Lower leg skin (tissue), 3 donors: ENCODE results near the gene FAM153A.
"Not testable (repeated sequence)": the region's sequence is repeated elsewhere in the genome, so short reads cannot be mapped to it uniquely, and the experiment has no call there.

Source experiments
- POLR2A ChIP-seq, 2 donors: fragments of 450-650 bp; IDR thresholded peaks; one replicate each; pipeline ENCODE4 v1.6.1; 2016 to 2017; ENCODE audit warnings: antibody characterized with exemption in 2 of 2, mild to moderate bottlenecking in 1 of 2, moderate library complexity in 1 of 2
- TF ChIP-seq, protein P1 (sequence below), 3 donors: fragments of 450-650 bp; IDR thresholded peaks; one replicate each; pipeline ENCODE4 v1.5.1; 2016; ENCODE audit warnings: antibody characterized with exemption in 3 of 3, mild to moderate bottlenecking in 3 of 3, moderate library complexity in 2 of 3

DNA sequence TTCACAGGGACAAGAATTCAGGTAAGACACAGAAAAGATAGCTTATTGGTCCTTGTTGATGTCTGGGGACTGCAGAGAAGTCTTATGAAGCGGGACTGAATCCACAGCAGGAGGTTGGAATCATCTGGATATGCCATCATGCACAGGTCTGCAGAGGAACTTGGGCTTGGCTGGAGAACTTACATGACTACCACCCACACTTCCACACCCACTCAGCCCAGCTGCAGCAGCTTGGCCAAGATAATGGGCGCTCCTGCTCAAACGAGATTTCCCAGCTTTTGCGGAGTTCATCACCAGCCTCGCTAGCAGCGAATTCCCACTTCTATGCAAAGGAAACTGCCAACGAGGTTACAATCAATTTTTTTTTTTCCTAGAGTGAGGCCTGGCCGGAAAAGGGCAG lies 21.7 kb downstream of the FAM153A start:
- TF ChIP-seq, protein P1, sequence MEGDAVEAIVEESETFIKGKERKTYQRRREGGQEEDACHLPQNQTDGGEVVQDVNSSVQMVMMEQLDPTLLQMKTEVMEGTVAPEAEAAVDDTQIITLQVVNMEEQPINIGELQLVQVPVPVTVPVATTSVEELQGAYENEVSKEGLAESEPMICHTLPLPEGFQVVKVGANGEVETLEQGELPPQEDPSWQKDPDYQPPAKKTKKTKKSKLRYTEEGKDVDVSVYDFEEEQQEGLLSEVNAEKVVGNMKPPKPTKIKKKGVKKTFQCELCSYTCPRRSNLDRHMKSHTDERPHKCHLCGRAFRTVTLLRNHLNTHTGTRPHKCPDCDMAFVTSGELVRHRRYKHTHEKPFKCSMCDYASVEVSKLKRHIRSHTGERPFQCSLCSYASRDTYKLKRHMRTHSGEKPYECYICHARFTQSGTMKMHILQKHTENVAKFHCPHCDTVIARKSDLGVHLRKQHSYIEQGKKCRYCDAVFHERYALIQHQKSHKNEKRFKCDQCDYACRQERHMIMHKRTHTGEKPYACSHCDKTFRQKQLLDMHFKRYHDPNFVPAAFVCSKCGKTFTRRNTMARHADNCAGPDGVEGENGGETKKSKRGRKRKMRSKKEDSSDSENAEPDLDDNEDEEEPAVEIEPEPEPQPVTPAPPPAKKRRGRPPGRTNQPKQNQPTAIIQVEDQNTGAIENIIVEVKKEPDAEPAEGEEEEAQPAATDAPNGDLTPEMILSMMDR (IDR thresholded peaks at IDR 0.05), result not testable (repeated sequence)
- TF ChIP-seq POLR2A (IDR thresholded peaks at IDR 0.05), result not testable (repeated sequence)
